ENCODE data around the gene SURF4. TPM values are rescaled to one million over a fixed set of nuclear protein-coding genes. Genes with fewer than 3 reads are reported as not detected.

The SURF4 gene
- total RNA-seq, 1 experiment from 2014 or later: 134 TPM

GRCh38 chr9:133366435-133366834, 9.4 kb downstream of the SURF4 start:
- Histone ChIP-seq H3K4me3 (replicated peaks in 1 of 2; ENCODE audit: low read depth in 1 of 2, low read length in 2 of 2) (no peak overlapping the region), H3K27me3 (ENCODE audit: insufficient read depth, low read length) (no peaks in the 10 kb centered on the region), H3K9me3 (ENCODE audit: control insufficient read depth in 1 of 2, insufficient read depth in 1 of 2, low read depth in 1 of 2, low read length in 2 of 2) (no peaks in the 10 kb centered on the region), H2AFZ (ENCODE audit: low read depth, low read length, poor library complexity, severe bottlenecking) (no peak overlapping the region), H3K27ac (ENCODE audit: low read depth, low read length) (no peak overlapping the region), H3K9ac (ENCODE audit: low read length) (no peak overlapping the region), H3K79me2 (ENCODE audit: insufficient read depth, low read length) (peaks cover 65% of the 10 kb centered on the region), H3K4me2 (ENCODE audit: low read length) (no peak overlapping the region), H3K4me1 (ENCODE audit: control insufficient read depth in 1 of 2, insufficient read depth in 2 of 2, low read length in 2 of 2) (no peaks in the 10 kb centered on the region; a peak in 1 of 4 replicates), H4K20me1 (ENCODE audit: insufficient read depth) (no peaks in the 10 kb centered on the region; the same call in 1 of the 2 replicates), H3K9me2 (ENCODE audit: insufficient read depth) (no peaks in the 10 kb centered on the region), H3K36me3 (ENCODE audit: control insufficient read depth in 1 of 2, insufficient read depth in 2 of 2, low read length in 2 of 2) (peaks cover 31 to 61% of the 10 kb centered on the region in 2 experiments; a peak in 3 of 4 replicates)
- ChIA-PET POLR2A (no interaction called here), CTCF (no interaction called here), RAD21 (ENCODE audit: low non-redundant PET in 1 of 2, low total read pairs in 2 of 2, uncharacterized antibody in 2 of 2, unreplicated experiment in 2 of 2) (no interaction called here)
- TF ChIP-seq CBX3 (IDR thresholded peaks at IDR 0.05; ENCODE audit: low read depth): no peak
- TF ChIP-seq ZBTB33 (IDR thresholded peaks at IDR 0.05; ENCODE audit: extremely low read depth, insufficient replicate concordance, low read length): no peak
- no peak for TF ChIP-seq POLR2A (IDR thresholded peaks at IDR 0.05; ENCODE audit: borderline replicate concordance, extremely low read depth, insufficient read depth, insufficient read length)
- no peak for TF ChIP-seq SP1 (IDR thresholded peaks at IDR 0.05; ENCODE audit: low read depth)
- TF ChIP-seq CTCF (IDR thresholded peaks at IDR 0.05 in 2 of 3, conservative IDR thresholded peaks at IDR 0.05 in 1 of 3; ENCODE audit: borderline replicate concordance in 1 of 3, insufficient read depth in 1 of 3, low read depth in 2 of 3, low read length in 2 of 3): no peak
- TF ChIP-seq CEBPB (IDR thresholded peaks at IDR 0.05; ENCODE audit: low read depth): no peak
- no peak for TF ChIP-seq ZFX (IDR thresholded peaks at IDR 0.05)
- TF ChIP-seq EZH2phosphoT487 (IDR thresholded peaks at IDR 0.05; ENCODE audit: borderline replicate concordance): no peak
- TF ChIP-seq POLR2AphosphoS5 (IDR thresholded peaks at IDR 0.05; ENCODE audit: low read depth, low read length): no peak
- no peak for TF ChIP-seq REST (IDR thresholded peaks at IDR 0.05; ENCODE audit: low read depth)
- no peak for TF ChIP-seq TCF7L2 (IDR thresholded peaks at IDR 0.05; ENCODE audit: borderline replicate concordance, extremely low read depth, insufficient read depth, insufficient read length)
- DNase-seq (ENCODE audit: low read depth, low spot score) (no peak), ATAC-seq (no peak)
- no TSS peak for BruUV-seq (replicated peaks)
- intact Hi-C loops (cut with micrococcal nuclease): no loop called here

All from HCT116 (cell line).